ENCODE measurements around the gene MAP2K3.
"Not testable (repeated sequence)": the region's sequence is repeated elsewhere in the genome, so short reads cannot be mapped to it uniquely, and the experiment has no call there.

MAP2K3 gene

DNA sequence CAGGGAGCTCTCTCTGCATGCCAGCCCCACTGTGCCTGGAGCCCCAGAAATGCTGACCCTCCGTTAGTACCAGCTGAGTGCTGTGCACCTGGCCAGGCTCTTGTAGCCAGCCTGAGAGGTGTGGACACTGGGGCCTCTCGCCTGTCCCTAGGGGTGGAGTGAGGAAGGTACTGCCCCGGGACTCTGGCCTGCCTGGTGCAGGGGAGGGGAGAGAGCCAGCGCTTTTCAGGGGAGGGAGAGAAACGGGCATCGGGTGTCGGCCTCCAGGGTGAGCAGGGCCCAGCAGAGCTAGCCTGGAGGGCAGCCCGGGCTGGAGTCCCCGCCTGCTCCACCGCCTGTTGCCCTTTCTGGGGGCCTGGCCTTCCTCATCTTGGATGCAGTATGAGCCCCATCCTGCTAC lies 13.1 kb downstream of the MAP2K3 start:
- DNase-seq: no peak

DNA sequence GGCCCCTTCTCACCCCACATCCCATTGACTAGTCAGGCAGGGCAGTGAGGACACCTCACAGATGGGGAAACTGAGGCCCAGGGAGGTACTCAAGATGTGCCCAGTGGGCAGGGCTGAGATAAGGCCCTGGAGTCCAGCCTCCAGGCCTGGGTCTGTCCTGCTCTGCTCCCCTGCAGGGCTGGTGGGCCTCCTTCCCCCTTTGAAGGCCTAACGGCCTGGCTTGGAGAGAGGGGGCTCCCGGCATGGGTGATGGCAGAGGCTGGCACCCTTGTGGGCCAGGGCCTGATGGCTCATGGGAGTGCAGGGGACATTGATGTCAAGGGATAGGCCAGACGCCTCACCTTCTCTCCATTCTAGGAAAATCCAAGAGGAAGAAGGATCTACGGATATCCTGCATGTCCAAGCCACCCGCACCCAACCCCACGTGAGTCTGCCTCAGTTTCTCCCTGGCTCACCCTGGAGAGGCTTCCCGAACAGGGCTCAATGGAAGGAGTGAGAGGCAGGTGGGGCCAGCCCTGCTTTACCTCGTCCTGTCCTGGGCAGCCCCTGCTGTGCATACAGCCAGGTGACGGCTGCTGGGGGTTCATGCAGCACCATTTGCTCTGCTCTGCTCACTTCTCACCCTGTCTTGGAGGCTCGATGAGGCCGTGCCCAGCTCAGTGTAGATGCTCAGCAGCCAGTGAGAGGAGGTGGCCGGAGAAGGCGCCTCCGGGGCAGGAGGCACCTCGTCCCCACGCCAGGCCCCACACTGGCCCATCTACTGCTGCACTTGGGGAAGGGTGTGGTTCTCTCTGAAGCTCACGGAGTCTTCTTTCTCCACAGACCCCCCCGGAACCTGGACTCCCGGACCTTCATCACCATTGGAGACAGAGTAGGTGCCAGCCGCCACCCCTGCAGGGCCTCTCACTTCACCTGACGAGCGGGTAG lies 13.8 kb downstream of the MAP2K3 start:
- no peak for DNase-seq

DNA sequence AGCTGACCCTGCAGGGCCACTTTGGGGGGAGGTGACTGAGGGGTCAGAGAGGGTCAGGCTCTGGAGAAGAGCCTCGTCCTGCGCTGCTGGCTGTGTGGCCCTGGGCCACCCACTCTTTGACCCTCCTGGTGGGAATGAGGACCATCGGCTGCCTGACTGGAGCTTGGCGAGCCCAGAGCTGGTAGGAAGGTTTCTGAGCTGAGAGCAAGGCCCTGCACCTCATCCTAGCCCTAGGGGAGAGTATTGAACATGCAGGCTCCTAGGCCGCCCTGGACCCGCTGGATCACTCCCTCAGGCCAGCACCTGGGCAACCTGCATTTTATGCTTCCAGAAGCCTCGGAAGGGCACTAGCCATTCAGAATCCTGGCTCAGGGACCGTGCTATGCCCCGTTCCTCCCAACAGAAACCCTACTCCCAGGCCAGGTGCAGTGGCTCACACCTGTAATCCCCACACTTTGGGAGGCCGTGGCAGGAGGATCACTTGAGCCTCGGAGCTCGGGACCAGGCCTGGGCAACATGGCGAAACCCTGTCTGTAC lies 14.5 kb downstream of the MAP2K3 start:
- no peak for DNase-seq

DNA sequence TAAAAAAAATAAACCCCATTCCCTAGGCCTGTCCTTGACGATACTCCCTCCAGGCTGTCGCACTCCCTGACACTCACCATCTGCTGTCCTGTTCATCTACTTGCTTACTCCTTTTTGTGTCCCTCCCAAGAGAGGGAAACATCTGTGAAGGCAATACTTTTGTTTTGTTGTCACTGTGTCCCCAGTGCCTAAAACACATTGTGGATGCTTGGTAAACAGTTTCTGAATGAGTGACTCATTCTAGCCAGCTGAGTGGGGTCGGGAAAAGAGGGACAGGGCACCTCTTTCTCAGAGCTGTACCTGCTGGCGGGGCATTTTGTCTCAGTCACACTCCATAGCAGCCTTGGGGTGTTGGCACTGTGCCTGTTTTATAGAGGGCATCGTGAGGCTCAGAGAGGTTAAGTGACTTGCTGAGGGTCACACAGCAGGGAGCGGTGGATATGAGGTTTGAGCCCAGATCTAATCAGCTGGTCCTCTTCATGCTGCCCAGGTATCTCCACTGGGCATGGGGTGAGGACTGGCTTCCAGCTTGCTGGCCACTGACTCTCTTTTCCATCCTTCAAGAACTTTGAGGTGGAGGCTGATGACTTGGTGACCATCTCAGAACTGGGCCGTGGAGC lies 15.6 kb downstream of the MAP2K3 start:
- no peak for DNase-seq

DNA sequence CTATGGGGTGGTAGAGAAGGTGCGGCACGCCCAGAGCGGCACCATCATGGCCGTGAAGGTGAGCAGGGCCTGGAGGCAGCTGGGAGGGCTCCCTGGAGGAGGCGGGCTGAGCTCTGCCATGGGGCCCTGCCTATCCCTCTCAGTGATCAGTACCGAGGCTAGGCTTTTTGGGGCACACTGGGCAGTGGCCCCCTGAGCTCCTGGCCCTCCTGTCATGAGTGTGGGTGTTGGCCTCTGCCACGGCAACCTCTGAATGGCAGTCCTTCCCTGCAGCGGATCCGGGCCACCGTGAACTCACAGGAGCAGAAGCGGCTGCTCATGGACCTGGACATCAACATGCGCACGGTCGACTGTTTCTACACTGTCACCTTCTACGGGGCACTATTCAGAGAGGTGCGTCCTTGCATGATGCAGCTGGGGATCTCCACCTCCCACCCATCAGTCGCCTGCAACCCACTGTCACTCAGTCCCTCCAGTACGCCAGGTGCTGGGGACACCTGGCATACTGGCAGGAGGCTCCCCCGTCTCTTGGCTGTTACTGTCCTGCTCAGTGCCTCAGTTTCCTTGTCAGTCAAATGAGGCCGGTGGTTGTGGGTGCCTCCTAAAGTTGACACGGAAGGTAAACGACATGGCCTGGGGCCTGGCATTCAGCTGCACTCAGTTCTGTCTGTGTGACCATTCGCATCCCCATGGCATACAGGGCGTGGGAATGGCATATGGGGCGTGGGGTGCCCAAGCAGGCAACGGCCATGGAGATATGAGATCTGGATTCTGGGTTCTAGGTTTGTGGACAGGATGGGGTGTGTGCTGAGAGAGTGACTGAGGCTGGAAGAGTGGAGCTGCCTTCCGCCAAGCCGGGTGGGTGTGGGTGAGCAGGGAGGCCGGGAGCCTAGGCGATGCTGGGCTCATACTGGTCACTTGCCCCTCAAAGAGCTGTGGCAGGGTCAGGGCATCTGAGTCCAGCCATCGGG lies 16.4 kb downstream of the MAP2K3 start:
- no peak for DNase-seq

DNA sequence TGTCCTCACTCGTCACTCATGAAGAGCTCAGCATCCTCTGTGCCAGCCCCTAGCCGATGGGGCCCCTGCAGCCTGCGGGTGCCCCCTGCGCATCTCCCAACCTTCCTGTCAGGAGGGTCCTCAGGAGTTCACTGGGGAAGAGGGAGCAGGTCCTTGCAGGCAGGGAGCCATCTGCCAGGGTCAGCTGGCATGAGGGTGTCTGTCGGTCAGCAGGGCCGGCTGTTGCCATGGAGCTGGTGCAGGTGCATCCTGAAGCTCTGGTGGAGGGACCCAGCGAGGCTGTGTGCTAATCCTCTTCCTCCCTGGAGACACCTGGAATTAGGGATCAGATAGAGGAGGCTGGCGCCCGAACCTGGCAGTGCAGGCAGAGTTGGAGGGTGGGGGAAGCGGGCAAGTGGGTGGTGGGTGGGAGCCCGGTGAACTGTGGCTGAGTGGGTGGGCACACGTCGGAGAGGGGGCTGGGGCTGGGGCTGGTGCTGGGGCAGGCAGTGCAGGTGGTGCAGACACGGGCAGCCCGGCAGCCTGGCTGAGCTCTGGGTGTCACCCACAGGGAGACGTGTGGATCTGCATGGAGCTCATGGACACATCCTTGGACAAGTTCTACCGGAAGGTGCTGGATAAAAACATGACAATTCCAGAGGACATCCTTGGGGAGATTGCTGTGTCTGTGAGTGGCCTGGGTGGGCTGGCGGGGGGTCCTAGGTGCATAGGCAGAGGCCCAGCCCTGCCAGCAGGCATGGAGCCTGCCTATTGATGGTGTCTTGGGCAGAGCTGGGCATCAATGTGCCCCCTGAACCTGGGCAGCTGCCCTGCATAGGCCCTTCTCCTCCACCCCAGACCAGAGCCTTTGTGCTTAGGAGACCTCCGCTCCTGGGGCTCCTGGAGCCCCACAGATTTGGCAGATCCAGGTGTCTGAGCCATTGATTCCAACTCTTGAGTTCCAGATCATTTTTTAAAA lies 17.4 kb downstream of the MAP2K3 start:
- DNase-seq: no peak

DNA sequence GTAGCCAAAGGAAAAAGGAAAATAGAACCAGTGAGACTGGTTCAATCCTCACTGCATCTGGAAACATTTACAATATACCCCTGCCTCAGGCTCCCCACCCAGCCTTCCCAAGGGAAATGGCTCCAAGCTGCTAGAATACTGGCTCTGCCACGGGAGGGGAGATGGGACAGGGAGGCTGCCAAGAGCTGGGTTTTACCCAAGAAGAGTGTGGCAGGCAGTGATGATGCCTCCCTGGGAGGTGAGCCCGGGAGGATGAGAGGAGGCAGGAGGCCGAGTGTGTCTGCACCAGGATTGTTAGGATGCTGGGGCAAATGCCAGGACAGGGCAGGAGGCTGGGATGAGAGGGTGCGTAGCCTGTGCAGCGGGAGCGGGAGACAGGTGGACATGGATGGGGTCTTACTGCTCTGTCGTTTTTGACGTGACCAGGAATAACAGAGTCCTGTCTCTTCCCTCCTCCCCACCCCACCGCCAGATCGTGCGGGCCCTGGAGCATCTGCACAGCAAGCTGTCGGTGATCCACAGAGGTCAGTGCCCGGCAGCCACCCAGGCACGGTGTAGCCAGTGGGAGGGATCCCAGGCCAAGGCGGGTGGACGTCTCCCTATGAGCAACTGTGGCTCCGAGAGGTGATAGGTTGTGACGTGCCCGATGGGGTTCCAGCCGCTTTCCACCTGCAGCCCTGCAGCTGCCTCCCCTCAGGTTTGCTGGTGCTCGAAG lies 18.4 kb downstream of the MAP2K3 start:
- DNase-seq: no peak

DNA sequence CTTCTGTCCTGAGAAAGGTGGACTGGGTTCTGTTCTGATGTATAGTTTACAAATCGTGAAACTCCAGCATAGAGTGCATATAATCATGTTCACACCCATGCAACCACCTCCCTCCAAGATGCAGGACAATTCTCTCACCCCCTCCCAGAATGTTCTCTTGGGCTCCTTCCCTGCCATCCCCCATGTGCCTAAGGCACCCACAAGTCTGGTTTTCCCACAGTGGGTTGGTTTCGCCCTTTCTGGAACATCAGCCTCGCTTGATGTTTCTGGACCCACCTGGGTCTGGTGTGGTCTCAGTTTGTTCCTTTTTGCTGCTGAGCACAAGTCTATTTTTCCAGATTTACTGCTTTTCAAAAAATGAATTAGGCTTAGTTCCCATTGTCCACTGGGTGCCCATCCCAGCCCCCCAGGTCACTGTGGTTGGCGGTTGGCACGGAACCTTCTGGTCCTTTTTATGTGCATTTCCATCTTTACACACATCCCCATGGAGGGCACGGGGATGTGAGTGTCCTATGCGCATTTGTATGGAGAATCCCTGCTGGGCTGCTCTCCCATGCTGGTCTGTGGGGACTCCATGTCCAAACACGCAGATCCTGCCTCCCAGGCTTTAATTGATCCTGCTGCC lies 19.0 kb downstream of the MAP2K3 start:
- DNase-seq: no peak

DNA sequence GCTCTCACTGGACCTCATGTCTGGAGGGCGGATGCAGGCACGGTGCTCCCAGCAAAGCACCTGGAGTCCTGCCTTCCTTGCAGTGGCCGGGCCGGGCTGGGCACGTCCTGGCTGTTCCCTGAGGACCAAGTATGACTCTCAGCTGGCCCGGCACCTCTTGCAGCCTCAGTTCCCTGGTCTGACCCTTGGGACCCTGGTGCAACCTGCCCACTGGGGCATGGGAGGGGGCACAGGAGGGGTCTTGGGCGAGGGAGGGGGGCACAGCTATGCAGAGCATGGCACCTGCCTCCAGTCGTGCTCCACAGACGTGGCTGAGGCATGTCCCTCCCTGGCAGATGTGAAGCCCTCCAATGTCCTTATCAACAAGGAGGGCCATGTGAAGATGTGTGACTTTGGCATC lies 19.6 kb downstream of the MAP2K3 start:
- no peak for DNase-seq

DNA sequence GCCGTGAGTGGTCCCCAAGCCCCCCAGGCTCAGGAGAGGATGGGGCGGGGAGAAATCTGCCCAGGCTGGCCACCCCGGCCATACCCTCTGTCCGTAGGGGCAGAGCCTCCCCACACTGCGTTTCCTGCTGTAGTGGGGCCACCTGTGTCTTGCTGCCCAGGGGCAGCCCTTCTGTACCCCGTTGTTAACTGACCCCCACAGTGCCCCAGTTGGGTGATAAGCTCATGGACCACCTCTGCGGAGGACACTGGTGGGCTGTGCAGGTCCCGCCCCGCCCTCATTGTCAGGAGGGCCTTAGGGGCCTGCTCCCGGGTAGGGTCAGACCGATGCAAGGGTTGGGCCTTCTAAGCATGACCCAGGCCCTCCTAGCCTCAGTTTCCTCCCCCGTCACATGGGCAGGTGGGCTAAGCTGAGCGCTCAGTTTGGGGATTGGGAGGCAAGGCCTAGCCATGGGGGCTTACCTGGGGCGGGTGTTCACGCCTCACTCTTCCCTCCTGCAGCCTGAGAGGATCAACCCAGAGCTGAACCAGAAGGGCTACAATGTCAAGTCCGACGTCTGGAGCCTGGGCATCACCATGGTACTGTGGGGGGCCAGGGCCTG lies 20.1 kb downstream of the MAP2K3 start:
- not testable (repeated sequence) for DNase-seq

DNA sequence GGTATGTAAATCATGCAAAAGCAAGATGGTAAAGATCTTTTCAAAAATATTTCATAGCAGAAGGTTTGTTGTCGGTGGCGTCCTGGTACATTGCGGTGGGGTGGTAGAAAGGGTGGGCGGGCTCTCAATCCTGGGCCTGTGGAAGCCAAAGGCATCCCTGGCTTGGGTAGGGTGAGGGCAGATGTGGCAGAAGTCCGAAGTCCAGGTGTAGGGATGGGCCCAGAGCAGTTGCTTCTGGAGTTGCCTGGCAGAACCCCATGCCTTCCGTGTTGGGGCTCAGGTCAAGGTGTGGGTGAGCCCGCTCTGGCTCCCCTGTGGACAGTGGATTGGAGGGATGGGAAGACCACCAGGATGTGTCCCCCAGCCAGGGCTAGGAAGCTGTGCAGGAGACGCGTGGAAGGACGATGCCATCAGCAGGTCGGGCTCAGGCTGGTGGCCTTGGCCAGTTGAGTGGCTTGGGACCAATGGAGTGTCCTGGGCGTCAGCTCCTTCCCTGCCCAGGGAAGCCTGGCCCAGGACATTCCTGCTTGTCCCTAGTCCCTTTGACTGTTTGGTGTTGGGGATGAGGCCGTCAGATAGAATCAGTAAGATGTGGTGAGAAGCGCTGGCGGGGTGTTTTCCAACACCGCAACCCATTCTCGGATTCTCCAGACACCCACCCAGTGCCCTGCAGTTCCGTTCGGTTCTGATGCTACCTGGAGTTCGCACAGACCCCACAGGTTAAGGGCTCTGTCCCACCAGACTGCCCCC lies 21.1 kb downstream of the MAP2K3 start:
- not testable (repeated sequence) for DNase-seq

DNA sequence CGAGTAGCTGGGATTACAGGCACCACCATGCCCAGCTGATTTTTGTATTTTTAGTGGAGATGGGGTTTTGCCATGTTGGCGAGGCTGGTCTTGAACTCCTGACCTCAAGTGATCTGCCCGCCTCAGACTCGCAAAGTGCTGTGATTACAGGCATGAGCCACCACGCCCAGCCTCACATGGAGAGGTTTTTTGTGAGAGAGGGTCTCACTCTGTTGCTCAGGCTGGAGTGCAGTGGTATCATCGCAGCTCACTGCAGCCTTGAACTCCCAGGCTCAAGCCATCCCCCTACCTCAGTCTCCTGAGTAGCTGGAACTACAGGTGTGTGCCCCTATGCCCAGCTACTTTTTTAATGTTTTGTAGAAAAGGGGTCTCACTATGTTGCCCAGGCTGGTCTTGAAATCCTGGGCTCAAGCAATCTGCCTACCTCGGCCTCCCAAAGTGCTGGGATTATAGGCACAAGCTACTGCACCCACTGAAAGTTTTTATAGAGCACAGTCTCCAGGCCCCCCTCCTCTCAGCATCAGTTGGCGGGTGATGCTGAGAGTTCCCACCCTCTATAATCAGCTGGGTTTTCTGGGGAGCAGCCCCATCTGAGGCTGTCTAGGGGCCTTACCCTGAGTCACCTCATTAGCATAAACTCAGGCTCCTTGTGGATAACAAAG lies 22.2 kb downstream of the MAP2K3 start:
- not testable (repeated sequence) for DNase-seq

DNA sequence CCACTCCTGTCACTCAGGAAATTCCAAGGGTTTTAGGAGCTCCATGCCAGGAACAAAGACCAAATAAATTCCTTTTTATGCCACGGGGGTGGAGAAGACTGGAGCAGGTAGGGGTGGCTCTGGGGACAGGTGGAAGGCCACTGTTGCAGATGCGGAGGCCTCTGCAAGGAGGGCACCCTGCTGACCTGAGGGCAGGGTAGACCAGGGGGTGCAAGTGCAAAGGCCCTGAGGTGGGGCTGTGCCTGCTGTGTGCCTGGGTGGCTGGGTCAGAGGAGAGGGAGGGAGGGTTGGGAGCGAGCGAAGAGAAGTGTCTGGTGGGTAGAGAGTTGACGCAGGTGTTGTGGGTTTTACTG lies 22.7 kb downstream of the MAP2K3 start:
- not testable (repeated sequence) for DNase-seq

DNA sequence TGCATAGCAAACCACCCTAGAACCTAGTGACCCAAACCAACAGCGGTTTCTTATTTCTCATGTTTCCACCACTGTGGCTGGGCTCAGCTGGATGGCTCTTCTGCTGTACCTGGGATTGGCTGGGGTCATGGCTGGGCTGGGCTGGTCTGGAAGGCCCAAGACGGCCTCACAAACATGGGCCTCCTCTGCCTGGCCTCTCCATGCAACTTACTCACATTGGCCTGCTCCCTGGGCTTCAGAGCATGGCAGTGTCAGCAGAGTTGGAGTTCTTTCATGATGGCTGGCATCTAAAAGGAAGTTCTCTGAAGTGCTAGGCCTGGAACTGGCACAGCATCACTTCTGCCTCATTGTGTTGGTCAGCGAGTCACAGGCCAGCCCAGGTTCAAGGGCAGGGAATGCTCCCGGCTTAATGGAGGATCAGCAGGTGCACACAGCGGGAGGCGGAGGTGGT lies 24.4 kb downstream of the MAP2K3 start:
- DNase-seq: not testable (repeated sequence)

DNA sequence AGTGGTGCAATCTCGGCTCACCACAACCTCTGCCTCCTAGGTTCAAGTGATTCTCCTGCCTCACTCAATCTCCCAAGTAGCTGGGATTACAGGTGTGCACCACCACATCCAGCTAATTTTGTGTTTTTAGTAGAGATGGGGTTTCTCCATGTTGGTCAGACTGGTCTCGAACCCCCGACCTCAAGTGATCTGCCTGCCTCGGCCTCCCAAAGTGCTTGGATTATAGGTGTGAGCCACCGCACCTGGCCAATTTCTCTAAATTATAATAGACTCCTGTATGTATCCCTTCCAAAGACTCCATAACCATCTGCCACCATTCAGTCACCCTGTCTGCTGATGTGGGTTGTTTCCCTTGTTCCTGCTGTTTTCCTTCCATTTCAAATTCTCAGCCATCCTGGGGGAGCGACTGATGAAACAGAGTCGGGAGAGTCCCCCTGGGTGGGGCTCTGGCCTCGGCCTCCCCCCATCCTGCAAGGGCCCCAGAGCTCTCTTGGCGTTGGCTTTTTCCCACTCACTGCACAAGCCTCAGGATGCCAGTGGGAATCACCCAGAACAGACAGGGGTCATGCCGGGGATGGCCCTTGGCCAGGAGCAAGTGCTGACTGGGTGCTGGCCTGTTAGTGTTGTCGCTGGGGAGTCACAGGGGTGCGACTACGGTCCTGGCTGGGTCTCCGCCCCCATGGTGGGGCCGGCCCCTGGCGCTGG lies 25.7 kb downstream of the MAP2K3 start:
- not testable (repeated sequence) for DNase-seq

DNA sequence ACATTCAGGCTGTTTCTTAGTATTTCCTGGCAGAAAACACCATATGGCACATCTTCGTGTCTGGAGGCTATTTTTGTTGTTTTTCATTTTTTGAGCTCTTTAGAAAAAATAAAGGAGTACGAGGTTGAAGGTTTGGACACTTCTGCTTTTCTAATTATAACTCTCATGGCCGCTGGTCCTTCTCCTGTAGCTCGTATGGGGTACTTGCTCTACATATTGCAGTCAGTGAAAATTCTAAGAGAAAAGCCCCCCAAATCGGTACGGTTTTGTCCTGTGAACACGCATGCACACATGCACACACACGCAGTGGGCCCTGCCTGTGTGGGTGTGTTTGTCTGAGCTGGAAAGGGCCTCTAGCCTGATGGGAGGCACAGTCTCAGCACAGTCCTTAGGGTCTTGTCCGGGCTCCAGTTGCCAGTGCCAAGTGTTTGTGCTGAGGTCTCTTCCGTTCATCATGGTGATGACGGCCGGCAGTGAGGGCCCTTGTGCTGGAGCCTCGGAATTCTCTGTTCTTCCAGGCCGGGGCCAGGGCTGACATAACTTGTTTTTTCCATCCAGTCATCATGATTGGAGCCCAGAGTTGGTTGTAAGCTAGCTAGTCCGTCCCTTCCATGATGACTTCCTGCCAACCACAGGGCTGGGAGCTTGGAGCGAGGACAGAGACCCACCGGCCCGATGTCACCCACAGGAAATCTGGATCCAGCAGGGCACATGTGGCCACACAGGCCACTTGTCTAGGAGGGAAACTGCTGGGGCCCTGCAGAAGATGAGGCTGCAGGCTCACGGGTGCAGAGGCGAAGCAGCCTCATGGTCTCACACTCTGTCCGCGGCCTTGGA lies 26.5 kb downstream of the MAP2K3 start:
- DNase-seq: not testable (repeated sequence)

DNA sequence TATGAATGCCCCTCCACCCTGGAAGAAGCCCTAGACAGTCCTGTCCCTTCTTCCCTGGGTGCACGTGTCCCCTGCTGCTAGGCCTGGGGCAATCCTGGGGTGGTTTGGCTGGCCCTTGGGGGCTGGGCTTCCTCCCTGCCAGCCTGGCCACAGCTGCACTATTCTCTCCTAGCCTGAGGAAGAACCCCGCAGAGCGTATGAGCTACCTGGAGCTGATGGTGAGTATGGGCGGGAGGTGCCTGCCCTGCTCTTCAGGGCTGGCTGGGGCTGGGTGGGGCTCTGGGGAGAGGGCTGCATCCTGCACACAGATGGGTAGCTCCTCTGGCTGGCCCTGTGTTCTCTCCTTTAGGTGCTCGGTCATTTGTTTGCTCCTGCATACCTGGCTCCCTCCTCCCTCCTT lies 28.8 kb downstream of the MAP2K3 start:
- DNase-seq: no peak

Measured in NCI-H2227 treated with DMSO at 0.1 percent for 48 hours (cell line).